ENCODE data around the gene ATP5F1D.

DNA sequence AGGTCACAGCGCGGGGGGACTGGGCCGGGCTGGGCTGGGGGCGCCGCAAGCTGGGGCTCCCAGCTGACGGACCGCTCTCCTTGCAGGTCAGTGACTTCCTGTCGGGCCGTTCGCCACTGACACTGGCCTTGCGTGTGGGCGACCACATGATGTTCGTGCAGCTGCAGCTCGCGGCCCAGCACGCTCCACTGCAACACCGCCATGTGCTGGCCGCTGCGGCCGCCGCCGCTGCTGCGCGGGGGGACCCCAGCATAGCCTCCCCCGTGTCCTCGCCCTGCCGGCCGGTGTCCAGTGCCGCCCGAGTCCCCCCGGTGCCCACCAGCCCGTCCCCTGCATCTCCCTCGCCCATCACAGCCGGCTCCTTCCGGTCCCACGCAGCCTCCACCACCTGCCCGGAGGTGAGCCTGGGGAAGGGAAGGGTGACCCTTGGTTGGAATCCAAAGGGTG is 12.6 kb downstream of the ATP5F1D start:
- no peak for TF ChIP-seq EZH2 (IDR thresholded peaks at IDR 0.05; ENCODE audit: low read depth)
- TF ChIP-seq, protein P1, sequence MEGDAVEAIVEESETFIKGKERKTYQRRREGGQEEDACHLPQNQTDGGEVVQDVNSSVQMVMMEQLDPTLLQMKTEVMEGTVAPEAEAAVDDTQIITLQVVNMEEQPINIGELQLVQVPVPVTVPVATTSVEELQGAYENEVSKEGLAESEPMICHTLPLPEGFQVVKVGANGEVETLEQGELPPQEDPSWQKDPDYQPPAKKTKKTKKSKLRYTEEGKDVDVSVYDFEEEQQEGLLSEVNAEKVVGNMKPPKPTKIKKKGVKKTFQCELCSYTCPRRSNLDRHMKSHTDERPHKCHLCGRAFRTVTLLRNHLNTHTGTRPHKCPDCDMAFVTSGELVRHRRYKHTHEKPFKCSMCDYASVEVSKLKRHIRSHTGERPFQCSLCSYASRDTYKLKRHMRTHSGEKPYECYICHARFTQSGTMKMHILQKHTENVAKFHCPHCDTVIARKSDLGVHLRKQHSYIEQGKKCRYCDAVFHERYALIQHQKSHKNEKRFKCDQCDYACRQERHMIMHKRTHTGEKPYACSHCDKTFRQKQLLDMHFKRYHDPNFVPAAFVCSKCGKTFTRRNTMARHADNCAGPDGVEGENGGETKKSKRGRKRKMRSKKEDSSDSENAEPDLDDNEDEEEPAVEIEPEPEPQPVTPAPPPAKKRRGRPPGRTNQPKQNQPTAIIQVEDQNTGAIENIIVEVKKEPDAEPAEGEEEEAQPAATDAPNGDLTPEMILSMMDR (conservative IDR thresholded peaks at IDR 0.05): no peak
